ENCODE results near the gene OR6P1.

OR6P1 gene

GRCh38 chr1:158520955-158521665, 49.3 kb downstream of the OR6P1 start:
- Histone ChIP-seq H3K27me3 (replicated peaks; ENCODE audit: insufficient read depth, low read length) (no peaks in the 10 kb centered on the region), H2AFZ (ENCODE audit: low read length) (no peak overlapping the region), H3K4me2 (ENCODE audit: low read depth, low read length) (no peak overlapping the region)

GRCh38 chr1:158520021-158520420, 50.4 kb downstream of the OR6P1 start:
- Histone ChIP-seq H3K9me2 (replicated peaks; ENCODE audit: insufficient read depth, low read length) (no peaks in the 10 kb centered on the region), H3K27ac (ENCODE audit: low read length) (no peak overlapping the region), H3K9me3 (replicated peaks; ENCODE audit: insufficient read depth, low read length) (no peaks in the 10 kb centered on the region), H3K27me3 (replicated peaks; ENCODE audit: insufficient read depth, low read length) (no peaks in the 10 kb centered on the region), H3K79me2 (ENCODE audit: low read length) (no peaks in the 10 kb centered on the region), H3K4me1 (ENCODE audit: low read length) (no peaks in the 10 kb centered on the region), H3F3A (ENCODE audit: insufficient read depth, low read length) (no peaks in the 10 kb centered on the region), H3K4me2 (ENCODE audit: low read depth, low read length) (no peak overlapping the region), H3K9ac (ENCODE audit: low read length) (no peak overlapping the region), H3K36me3 (replicated peaks; ENCODE audit: insufficient read depth, low read length) (no peaks in the 10 kb centered on the region), H3K4me3 (ENCODE audit: low read length) (no peak overlapping the region), H2AFZ (ENCODE audit: low read length) (no peak overlapping the region), H4K20me1 (ENCODE audit: insufficient read depth, low read length) (no peaks in the 10 kb centered on the region)
- DNase-seq, result no peak
- no peak for TF ChIP-seq CTCF (IDR thresholded peaks at IDR 0.05; ENCODE audit: low read length)
- no peak for TF ChIP-seq EZH2phosphoT487 (IDR thresholded peaks at IDR 0.05; ENCODE audit: low read length)
- TF ChIP-seq EZH2 (optimal IDR thresholded peaks at IDR 0.05; ENCODE audit: low read depth, low read length), result no peak

More at GRCh38 chr1:158520955-158521665, 49.3 kb downstream of the OR6P1 start:
- Histone ChIP-seq H3K4me1 (ENCODE audit: low read length) (no peaks in the 10 kb centered on the region), H3F3A (ENCODE audit: insufficient read depth, low read length) (no peaks in the 10 kb centered on the region), H3K27ac (ENCODE audit: low read length) (no peak overlapping the region), H3K4me3 (ENCODE audit: low read length) (no peak overlapping the region), H3K9me2 (replicated peaks; ENCODE audit: insufficient read depth, low read length) (no peaks in the 10 kb centered on the region), H3K9me3 (replicated peaks; ENCODE audit: insufficient read depth, low read length) (no peaks in the 10 kb centered on the region), H3K36me3 (replicated peaks; ENCODE audit: insufficient read depth, low read length) (no peaks in the 10 kb centered on the region), H4K20me1 (ENCODE audit: insufficient read depth, low read length) (no peaks in the 10 kb centered on the region), H3K79me2 (ENCODE audit: low read length) (no peaks in the 10 kb centered on the region), H3K9ac (ENCODE audit: low read length) (no peak overlapping the region)
- TF ChIP-seq EZH2 (optimal IDR thresholded peaks at IDR 0.05; ENCODE audit: low read depth, low read length) (no peak), EZH2phosphoT487 (IDR thresholded peaks at IDR 0.05; ENCODE audit: low read length) (no peak), CTCF (IDR thresholded peaks at IDR 0.05; ENCODE audit: low read length) (no peak)
- DNase-seq, result peak; percentile 24

GRCh38 chr1:158516966-158517365, 53.4 kb downstream of the OR6P1 start:
- Histone ChIP-seq H3F3A (ENCODE audit: insufficient read depth, low read length) (no peaks in the 10 kb centered on the region), H3K4me1 (ENCODE audit: low read length) (no peaks in the 10 kb centered on the region), H3K4me2 (ENCODE audit: low read depth, low read length) (no peak overlapping the region), H3K79me2 (ENCODE audit: low read length) (no peaks in the 10 kb centered on the region), H3K27ac (ENCODE audit: low read length) (no peak overlapping the region), H4K20me1 (ENCODE audit: insufficient read depth, low read length) (no peaks in the 10 kb centered on the region), H3K27me3 (replicated peaks; ENCODE audit: insufficient read depth, low read length) (no peaks in the 10 kb centered on the region), H3K9me3 (replicated peaks; ENCODE audit: insufficient read depth, low read length) (no peaks in the 10 kb centered on the region), H3K36me3 (replicated peaks; ENCODE audit: insufficient read depth, low read length) (no peaks in the 10 kb centered on the region), H3K4me3 (ENCODE audit: low read length) (no peak overlapping the region), H2AFZ (ENCODE audit: low read length) (no peak overlapping the region), H3K9me2 (replicated peaks; ENCODE audit: insufficient read depth, low read length) (no peaks in the 10 kb centered on the region), H3K9ac (ENCODE audit: low read length) (no peak overlapping the region)
- TF ChIP-seq EZH2 (optimal IDR thresholded peaks at IDR 0.05; ENCODE audit: low read depth, low read length), result no peak
- no peak for TF ChIP-seq CTCF (IDR thresholded peaks at IDR 0.05; ENCODE audit: low read length)
- no peak for DNase-seq

All from MM.1S (cell line).